Type B pancreatic cell (in vitro differentiated cells): ENCODE data around the gene ANKRD53. TPM values are rescaled to one million over a fixed set of nuclear protein-coding genes. Genes with fewer than 3 reads are reported as not detected.
A peak's percentile ranks its signal among the peaks of the same experiment; 100 is the strongest.

Experiments
- DNase-seq: peaks from one replicate; pipeline ENCODE4 v3.0.0; 2021; ENCODE audit warnings: mixed read lengths; ENCODE audit not compliant: unreplicated experiment; ENCODE audit errors: extremely low spot score
- H3K27ac Mint-ChIP-seq: 2 replicates; pipeline ENCODE4 v1.8.0; 2021; ENCODE audit warnings: mild to moderate bottlenecking, mixed read lengths
- H3K27me3 Mint-ChIP-seq: 2 replicates; pipeline ENCODE4 v1.8.0; 2021; ENCODE audit warnings: mixed read lengths
- H3K36me3 Mint-ChIP-seq: 2 replicates; pipeline ENCODE4 v1.8.0; 2021; ENCODE audit warnings: mixed read lengths
- H3K4me1 Mint-ChIP-seq: one replicate; pipeline ENCODE4 v1.8.0; 2021; ENCODE audit warnings: mixed read lengths; ENCODE audit not compliant: unreplicated experiment
- H3K4me3 Mint-ChIP-seq: 2 replicates; pipeline ENCODE4 v1.8.0; 2021; ENCODE audit warnings: mild to moderate bottlenecking, mixed read lengths
- H3K9me3 Mint-ChIP-seq: 2 replicates; pipeline ENCODE4 v1.8.0; 2021; ENCODE audit warnings: mixed read lengths
- CTCF ChIP-seq: fragments of 200-600 bp; sonication (generic); conservative IDR thresholded peaks from 2 replicates; pipeline ENCODE4 v1.5.0; 2021; ENCODE audit warnings: antibody characterized with exemption, mild to moderate bottlenecking
- total RNA-seq: library from RNA; stranded (reverse); gene quantifications from 2 replicates; pipeline ENCODE4 v1.2.1, GENCODE V29; 2021; ENCODE audit warnings: low replicate concordance

ANKRD53 gene
- total RNA-seq, 1 donor from 2014 or later: 0.72 TPM

GRCh38 chr2:70942396-70943204, 35.8 kb upstream of the ANKRD53 start:
- peaks cover 19% of the 10 kb centered on the region for H3K4me1 Mint-ChIP-seq
- DNase-seq: no peak
- H3K27ac Mint-ChIP-seq: no peak overlapping the region
- TF ChIP-seq CTCF: no peak
- no peaks in the 10 kb centered on the region for H3K9me3 Mint-ChIP-seq
- no peaks in the 10 kb centered on the region for H3K36me3 Mint-ChIP-seq
- no peak overlapping the region for H3K4me3 Mint-ChIP-seq
- H3K27me3 Mint-ChIP-seq: peaks cover 45% of the 10 kb centered on the region

- H3K36me3 Mint-ChIP-seq: no peaks in the 10 kb centered on the region
- H3K27ac Mint-ChIP-seq: no peak overlapping the region
- no peak for TF ChIP-seq CTCF
- no peak overlapping the region for H3K4me3 Mint-ChIP-seq
- H3K9me3 Mint-ChIP-seq: no peaks in the 10 kb centered on the region
- H3K4me1 Mint-ChIP-seq: peaks cover 23% of the 10 kb centered on the region
- peak; percentile 61 for DNase-seq
- H3K27me3 Mint-ChIP-seq: peaks cover 51% of the 10 kb centered on the region
Observed at GRCh38 chr2:70943205-70943871, 35.1 kb upstream of the ANKRD53 start.

- Mint-ChIP-seq H3K4me1 (peaks cover 25% of the 10 kb centered on the region), H3K27ac (no peak overlapping the region), H3K4me3 (no peak overlapping the region), H3K36me3 (no peaks in the 10 kb centered on the region), H3K27me3 (peaks cover 53% of the 10 kb centered on the region), H3K9me3 (no peaks in the 10 kb centered on the region)
- no peak for DNase-seq
- no peak for TF ChIP-seq CTCF
Observed at GRCh38 chr2:70944111-70944690, 34.2 kb upstream of the ANKRD53 start.

GRCh38 chr2:70946832-70947442, 31.5 kb upstream of the ANKRD53 start:
- TF ChIP-seq CTCF: peak; percentile 89
- Mint-ChIP-seq H3K27me3 (peaks cover 53% of the 10 kb centered on the region), H3K9me3 (no peaks in the 10 kb centered on the region), H3K36me3 (no peaks in the 10 kb centered on the region), H3K4me3 (no peak overlapping the region), H3K4me1 (peaks cover 19% of the 10 kb centered on the region), H3K27ac (no peak overlapping the region)
- DNase-seq: peak; percentile 67

GRCh38 chr2:70947556-70948184, 30.8 kb upstream of the ANKRD53 start:
- no peak overlapping the region for H3K27ac Mint-ChIP-seq
- no peaks in the 10 kb centered on the region for H3K36me3 Mint-ChIP-seq
- H3K9me3 Mint-ChIP-seq: no peaks in the 10 kb centered on the region
- peaks cover 56% of the 10 kb centered on the region for H3K27me3 Mint-ChIP-seq
- no peak for TF ChIP-seq CTCF
- peaks cover 19% of the 10 kb centered on the region for H3K4me1 Mint-ChIP-seq
- DNase-seq: peak; percentile 49
- no peak overlapping the region for H3K4me3 Mint-ChIP-seq
